Measurements from ENCODE around the gene SHC2. TPM values are rescaled to one million over a fixed set of nuclear protein-coding genes. Genes with fewer than 3 reads are reported as not detected.

The SHC2 gene
- total and polyA plus RNA-seq, 2 donors (not counting 3 experiments of a cell fraction or from before 2014, with no cell fraction given): 7.5 to 11.8 TPM

DNA sequence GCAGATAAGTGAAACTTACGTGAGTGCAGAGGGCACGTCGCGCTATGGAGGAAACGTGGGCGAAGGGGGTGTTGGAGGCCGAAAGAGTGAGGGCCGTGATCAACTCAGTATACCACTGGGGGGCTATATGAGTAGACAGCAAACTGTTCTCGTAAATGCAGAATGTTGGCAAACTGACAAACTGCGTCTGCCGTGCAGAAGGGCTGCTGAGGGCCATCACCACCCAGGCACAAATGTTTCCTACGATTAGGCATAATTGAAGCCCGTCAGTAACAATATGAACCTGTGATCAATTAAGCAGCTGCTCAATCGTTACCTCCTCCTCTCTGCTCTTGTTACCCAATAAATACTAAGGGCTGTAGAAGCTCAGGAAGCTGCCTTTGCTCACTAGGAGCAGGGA lies 18.1 kb upstream of the SHC2 start:
- H3K27ac ChIP-seq (ENCODE audit: insufficient read depth, low read depth, low read length): no peak overlapping the region
- H2AFZ ChIP-seq (ENCODE audit: low read depth, low read length): no peak overlapping the region
- dilution Hi-C loops (cut with MboI; ENCODE audit: extremely low pct_ligation_motif_present, low sequenced_read_pairs) (no loop called here), intact Hi-C loops (cut with micrococcal nuclease) (no loop called here)
- no peak overlapping the region for H3K9ac ChIP-seq (replicated peaks; ENCODE audit: extremely low read depth, insufficient read depth, low read length)
- no peaks in the 10 kb centered on the region for H3K79me2 ChIP-seq (ENCODE audit: control insufficient read depth, insufficient read depth, low read length)
- DNase-seq (ENCODE audit: low read depth, low spot score) (no peak), FAIRE-seq (no peak)
- H4K20me1 ChIP-seq (replicated peaks; ENCODE audit: control insufficient read depth, extremely low read depth, insufficient read depth, low read length): no peaks in the 10 kb centered on the region
- no peak for TF ChIP-seq POLR2A (IDR thresholded peaks at IDR 0.05; ENCODE audit: low read depth, low read length)
- no peak for TF ChIP-seq POLR2AphosphoS5 (IDR thresholded peaks at IDR 0.05; ENCODE audit: insufficient read depth, low read depth, low read length)
- TF ChIP-seq, protein P1, sequence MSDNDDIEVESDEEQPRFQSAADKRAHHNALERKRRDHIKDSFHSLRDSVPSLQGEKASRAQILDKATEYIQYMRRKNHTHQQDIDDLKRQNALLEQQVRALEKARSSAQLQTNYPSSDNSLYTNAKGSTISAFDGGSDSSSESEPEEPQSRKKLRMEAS (IDR thresholded peaks at IDR 0.05; ENCODE audit: insufficient read depth, insufficient read length): no peak
- no peak for TF ChIP-seq EZH2 (IDR thresholded peaks at IDR 0.05; ENCODE audit: borderline replicate concordance, low read depth, low read length, severe bottlenecking)
- no peak for TF ChIP-seq FOS (IDR thresholded peaks at IDR 0.05; ENCODE audit: borderline replicate concordance, insufficient read depth, low read length)
- TF ChIP-seq MYC (IDR thresholded peaks at IDR 0.05; ENCODE audit: low read depth, low read length): no peak
- TF ChIP-seq JUN (IDR thresholded peaks at IDR 0.05; ENCODE audit: borderline replicate concordance, insufficient read depth, insufficient read length, low read depth): no peak
- TF ChIP-seq, protein P2, sequence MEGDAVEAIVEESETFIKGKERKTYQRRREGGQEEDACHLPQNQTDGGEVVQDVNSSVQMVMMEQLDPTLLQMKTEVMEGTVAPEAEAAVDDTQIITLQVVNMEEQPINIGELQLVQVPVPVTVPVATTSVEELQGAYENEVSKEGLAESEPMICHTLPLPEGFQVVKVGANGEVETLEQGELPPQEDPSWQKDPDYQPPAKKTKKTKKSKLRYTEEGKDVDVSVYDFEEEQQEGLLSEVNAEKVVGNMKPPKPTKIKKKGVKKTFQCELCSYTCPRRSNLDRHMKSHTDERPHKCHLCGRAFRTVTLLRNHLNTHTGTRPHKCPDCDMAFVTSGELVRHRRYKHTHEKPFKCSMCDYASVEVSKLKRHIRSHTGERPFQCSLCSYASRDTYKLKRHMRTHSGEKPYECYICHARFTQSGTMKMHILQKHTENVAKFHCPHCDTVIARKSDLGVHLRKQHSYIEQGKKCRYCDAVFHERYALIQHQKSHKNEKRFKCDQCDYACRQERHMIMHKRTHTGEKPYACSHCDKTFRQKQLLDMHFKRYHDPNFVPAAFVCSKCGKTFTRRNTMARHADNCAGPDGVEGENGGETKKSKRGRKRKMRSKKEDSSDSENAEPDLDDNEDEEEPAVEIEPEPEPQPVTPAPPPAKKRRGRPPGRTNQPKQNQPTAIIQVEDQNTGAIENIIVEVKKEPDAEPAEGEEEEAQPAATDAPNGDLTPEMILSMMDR (IDR thresholded peaks at IDR 0.05; ENCODE audit: extremely low read depth in 1 of 2, insufficient read depth in 1 of 2, low read depth in 1 of 2, low read length in 2 of 2): no peak
- TF ChIP-seq GATA2 (IDR thresholded peaks at IDR 0.05; ENCODE audit: insufficient read depth, insufficient read length, low read depth, low read length): no peak
- H3K27me3 ChIP-seq (ENCODE audit: control insufficient read depth in 2 of 2, insufficient read depth in 2 of 2, low read length in 2 of 2): no peaks in the 10 kb centered on the region
- no peak overlapping the region for H3K4me3 ChIP-seq (replicated peaks in 1 of 3; ENCODE audit: insufficient read depth in 1 of 3, low read depth in 1 of 3, low read length in 3 of 3)
- H3K9me1 ChIP-seq (replicated peaks; ENCODE audit: control insufficient read depth, extremely low read depth, insufficient read depth, low read length): no peaks in the 10 kb centered on the region
- POLR2A ChIA-PET: no interaction called here
- CTCF ChIA-PET: interaction anchor here (0.9 to 2.0 kb wide), 2 partner anchors 28 to 32 kb away, joined by 3 to 6 read pairs; no protein-coding TSS in a partner anchor
- no peaks in the 10 kb centered on the region for H3K4me1 ChIP-seq (ENCODE audit: control insufficient read depth, extremely low read depth, insufficient read depth, low read length)
- H3K36me3 ChIP-seq (ENCODE audit: control insufficient read depth in 2 of 2, extremely low read depth in 1 of 2, insufficient read depth in 2 of 2, low read length in 2 of 2): no peaks in the 10 kb centered on the region
- no TSS peak for BruUV-seq (replicated peaks)
- no peak overlapping the region for H3K4me2 ChIP-seq (ENCODE audit: insufficient read depth, low read length)
- peaks cover 6% of the 10 kb centered on the region for H3K9me3 ChIP-seq (replicated peaks; ENCODE audit: control insufficient read depth, insufficient read depth, low read length)

Data from endothelial cell of umbilical vein (primary cell).